Panc1 (cell line): Measurements from ENCODE around the gene ZNF366.

Experiments
- POLR2AphosphoS5 ChIP-seq: IDR thresholded peaks from 2 replicates; pipeline ENCODE4 v1.6.1; 2012; ENCODE audit warnings: mild to moderate bottlenecking, low read depth, low read length, moderate library complexity
- SIN3A ChIP-seq: IDR thresholded peaks from 2 replicates; pipeline ENCODE4 v1.6.1; 2012; ENCODE audit warnings: low read depth, mild to moderate bottlenecking, low read length, moderate library complexity, borderline replicate concordance; ENCODE audit not compliant: insufficient read depth
- TCF7L2 ChIP-seq: IDR thresholded peaks from 2 replicates; pipeline ENCODE4 v1.6.1; 2011; ENCODE audit warnings: mild to moderate bottlenecking, low read depth, low read length, inconsistent platforms
- TF ChIP-seq, protein P1 (sequence below): fragments of 450-650 bp; IDR thresholded peaks from 2 replicates; pipeline ENCODE4 v1.5.1; 2017; ENCODE audit warnings: mild to moderate bottlenecking
- TF ChIP-seq, protein P2 (sequence below), 2 experiments: IDR thresholded peaks; 2 replicates each; pipeline ENCODE4 v1.6.1; 2011 to 2012; ENCODE audit warnings: low read depth in 2 of 2, control low read depth in 1 of 2, low read length in 1 of 2, mild to moderate bottlenecking in 1 of 2, moderate library complexity in 1 of 2; ENCODE audit not compliant: insufficient read depth in 1 of 2

GRCh38 chr5:72458407-72458806, 48.8 kb downstream of the ZNF366 start:
- TF ChIP-seq, protein P1, sequence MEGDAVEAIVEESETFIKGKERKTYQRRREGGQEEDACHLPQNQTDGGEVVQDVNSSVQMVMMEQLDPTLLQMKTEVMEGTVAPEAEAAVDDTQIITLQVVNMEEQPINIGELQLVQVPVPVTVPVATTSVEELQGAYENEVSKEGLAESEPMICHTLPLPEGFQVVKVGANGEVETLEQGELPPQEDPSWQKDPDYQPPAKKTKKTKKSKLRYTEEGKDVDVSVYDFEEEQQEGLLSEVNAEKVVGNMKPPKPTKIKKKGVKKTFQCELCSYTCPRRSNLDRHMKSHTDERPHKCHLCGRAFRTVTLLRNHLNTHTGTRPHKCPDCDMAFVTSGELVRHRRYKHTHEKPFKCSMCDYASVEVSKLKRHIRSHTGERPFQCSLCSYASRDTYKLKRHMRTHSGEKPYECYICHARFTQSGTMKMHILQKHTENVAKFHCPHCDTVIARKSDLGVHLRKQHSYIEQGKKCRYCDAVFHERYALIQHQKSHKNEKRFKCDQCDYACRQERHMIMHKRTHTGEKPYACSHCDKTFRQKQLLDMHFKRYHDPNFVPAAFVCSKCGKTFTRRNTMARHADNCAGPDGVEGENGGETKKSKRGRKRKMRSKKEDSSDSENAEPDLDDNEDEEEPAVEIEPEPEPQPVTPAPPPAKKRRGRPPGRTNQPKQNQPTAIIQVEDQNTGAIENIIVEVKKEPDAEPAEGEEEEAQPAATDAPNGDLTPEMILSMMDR, result no peak
- TF ChIP-seq POLR2AphosphoS5, result no peak
- TF ChIP-seq, protein P2, sequence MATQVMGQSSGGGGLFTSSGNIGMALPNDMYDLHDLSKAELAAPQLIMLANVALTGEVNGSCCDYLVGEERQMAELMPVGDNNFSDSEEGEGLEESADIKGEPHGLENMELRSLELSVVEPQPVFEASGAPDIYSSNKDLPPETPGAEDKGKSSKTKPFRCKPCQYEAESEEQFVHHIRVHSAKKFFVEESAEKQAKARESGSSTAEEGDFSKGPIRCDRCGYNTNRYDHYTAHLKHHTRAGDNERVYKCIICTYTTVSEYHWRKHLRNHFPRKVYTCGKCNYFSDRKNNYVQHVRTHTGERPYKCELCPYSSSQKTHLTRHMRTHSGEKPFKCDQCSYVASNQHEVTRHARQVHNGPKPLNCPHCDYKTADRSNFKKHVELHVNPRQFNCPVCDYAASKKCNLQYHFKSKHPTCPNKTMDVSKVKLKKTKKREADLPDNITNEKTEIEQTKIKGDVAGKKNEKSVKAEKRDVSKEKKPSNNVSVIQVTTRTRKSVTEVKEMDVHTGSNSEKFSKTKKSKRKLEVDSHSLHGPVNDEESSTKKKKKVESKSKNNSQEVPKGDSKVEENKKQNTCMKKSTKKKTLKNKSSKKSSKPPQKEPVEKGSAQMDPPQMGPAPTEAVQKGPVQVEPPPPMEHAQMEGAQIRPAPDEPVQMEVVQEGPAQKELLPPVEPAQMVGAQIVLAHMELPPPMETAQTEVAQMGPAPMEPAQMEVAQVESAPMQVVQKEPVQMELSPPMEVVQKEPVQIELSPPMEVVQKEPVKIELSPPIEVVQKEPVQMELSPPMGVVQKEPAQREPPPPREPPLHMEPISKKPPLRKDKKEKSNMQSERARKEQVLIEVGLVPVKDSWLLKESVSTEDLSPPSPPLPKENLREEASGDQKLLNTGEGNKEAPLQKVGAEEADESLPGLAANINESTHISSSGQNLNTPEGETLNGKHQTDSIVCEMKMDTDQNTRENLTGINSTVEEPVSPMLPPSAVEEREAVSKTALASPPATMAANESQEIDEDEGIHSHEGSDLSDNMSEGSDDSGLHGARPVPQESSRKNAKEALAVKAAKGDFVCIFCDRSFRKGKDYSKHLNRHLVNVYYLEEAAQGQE (IDR thresholded peaks at IDR 0.05; ENCODE audit: insufficient read depth in 1 of 2, low read depth in 2 of 2, low read length in 1 of 2), result no peak
- TF ChIP-seq TCF7L2, result no peak
- no peak for TF ChIP-seq SIN3A
